Body of pancreas (tissue), 4 donors: ENCODE measurements around the gene ADAM15. TPM values are rescaled to one million over a fixed set of nuclear protein-coding genes. Genes with fewer than 3 reads are reported as not detected.

Source experiments
- ATAC-seq: fragments of 150-250 bp; one replicate; pipeline ENCODE4 v1.9.1; 2016
- DNase-seq, 4 donors: peaks; one replicate each; pipeline ENCODE4 v3.0.0-alpha.2; 2019
- H3K27ac ChIP-seq, 4 donors: fragments of 200-600 bp; sonication (generic); 1 replicate in 3 of 4; 2 replicates in 1 of 4; pipeline versions ENCODE4 v1.5.1 to v1.6.1; 2016 to 2019; ENCODE audit warnings: mild to moderate bottlenecking in 1 of 4, mixed read lengths in 1 of 4, moderate library complexity in 1 of 4
- H3K27me3 ChIP-seq, 2 donors: fragments of 200-600 bp; sonication (generic); one replicate each; pipeline ENCODE4 v1.6.0; 2016; ENCODE audit warnings: mild to moderate bottlenecking in 1 of 2
- H3K36me3 ChIP-seq, 2 donors: fragments of 200-600 bp; sonication (generic); replicated peaks in 1 of 2; 2 replicates each; pipeline ENCODE4 v1.5.1; 2016; ENCODE audit warnings: low read depth in 2 of 2; ENCODE audit not compliant: insufficient read depth in 1 of 2
- H3K4me1 ChIP-seq: fragments of 200-600 bp; sonication (generic); one replicate; pipeline ENCODE4 v1.6.0; 2016
- H3K4me3 ChIP-seq, 2 donors: fragments of 200-600 bp; sonication (generic); 1 replicate in 1 of 2; 2 replicates in 1 of 2; pipeline ENCODE4 v1.5.1; 2016 to 2019
- H3K9me3 ChIP-seq, 3 donors: fragments of 200-600 bp; sonication (generic); 1 replicate in 2 of 3; 2 replicates in 1 of 3; pipeline ENCODE4 v1.5.1; 2016
- POLR2A ChIP-seq, 3 donors: fragments of 450-650 bp; IDR thresholded peaks; one replicate each; pipeline ENCODE4 v1.6.1; 2016; ENCODE audit warnings: antibody characterized with exemption in 3 of 3, mild to moderate bottlenecking in 2 of 3
- WGBS, 2 donors: methylation state at CpG; one replicate each; pipeline ENCODE4 v1.1.5; 2017; 5-methylcytosine and 5-hydroxymethylcytosine counted together
- intact Hi-C: fragments of 100-400 bp; cut with DNase I; formaldehyde crosslinking; loops from one replicate; pipeline ENCODE4 v1.15.1; 2023
- total RNA-seq, 2 donors: library from RNA; depleted of rRNA; stranded (reverse); fragments of >200 nt; gene quantifications; one replicate each; pipeline ENCODE4 v1.1.0, GENCODE V29; 2016
- TF ChIP-seq, protein P1 (sequence below), 7 experiments: fragments of 450-650 bp in 4 of 7; fragments of 200-600 bp in 3 of 7; sonication (generic) in 3 of 7; IDR thresholded peaks; one replicate each; pipeline ENCODE4 v1.5.1; 2016 to 2019; ENCODE audit warnings: antibody characterized with exemption in 7 of 7

Gene ADAM15
- total RNA-seq, 2 donors from 2014 or later: 37.2 to 48.5 TPM

DNA sequence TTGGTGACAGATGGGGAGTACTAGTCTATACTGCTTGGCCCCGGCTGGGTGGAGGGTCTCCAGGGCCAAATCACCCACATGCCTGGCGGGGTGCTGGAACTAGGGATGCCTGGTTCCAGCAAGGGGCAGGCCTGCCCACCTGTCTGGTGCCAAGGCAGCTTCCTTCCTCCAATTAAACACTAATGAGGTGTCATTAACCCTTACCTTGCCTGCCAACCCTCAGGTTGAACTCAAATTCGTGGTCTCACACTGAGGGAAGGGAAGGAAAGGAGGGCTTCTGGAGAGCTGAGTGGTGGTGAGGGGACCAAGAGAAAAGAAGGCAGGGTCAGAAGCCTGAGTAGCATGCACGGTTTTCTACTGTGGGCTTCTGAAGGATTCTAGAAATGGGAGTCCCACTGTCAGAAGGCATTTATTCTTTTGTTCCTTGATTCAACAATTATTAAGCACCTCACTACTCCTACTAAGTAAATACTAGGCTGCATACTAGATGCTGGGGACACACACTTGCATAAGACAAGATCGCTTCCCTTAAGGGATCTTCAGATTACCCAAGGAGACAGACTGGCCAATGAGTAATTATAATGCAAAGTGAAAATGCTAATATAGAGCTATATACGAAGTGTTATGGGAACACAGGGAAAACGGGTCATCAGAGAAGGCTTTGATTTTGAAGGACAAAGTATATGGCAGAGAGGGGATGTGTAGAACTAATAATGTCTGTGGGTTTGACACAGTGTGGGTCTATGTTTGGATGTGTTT, 21.6 kb downstream of the ADAM15 start:
- TF ChIP-seq POLR2A (IDR thresholded peaks at IDR 0.05): no peak
- TF ChIP-seq, protein P1, sequence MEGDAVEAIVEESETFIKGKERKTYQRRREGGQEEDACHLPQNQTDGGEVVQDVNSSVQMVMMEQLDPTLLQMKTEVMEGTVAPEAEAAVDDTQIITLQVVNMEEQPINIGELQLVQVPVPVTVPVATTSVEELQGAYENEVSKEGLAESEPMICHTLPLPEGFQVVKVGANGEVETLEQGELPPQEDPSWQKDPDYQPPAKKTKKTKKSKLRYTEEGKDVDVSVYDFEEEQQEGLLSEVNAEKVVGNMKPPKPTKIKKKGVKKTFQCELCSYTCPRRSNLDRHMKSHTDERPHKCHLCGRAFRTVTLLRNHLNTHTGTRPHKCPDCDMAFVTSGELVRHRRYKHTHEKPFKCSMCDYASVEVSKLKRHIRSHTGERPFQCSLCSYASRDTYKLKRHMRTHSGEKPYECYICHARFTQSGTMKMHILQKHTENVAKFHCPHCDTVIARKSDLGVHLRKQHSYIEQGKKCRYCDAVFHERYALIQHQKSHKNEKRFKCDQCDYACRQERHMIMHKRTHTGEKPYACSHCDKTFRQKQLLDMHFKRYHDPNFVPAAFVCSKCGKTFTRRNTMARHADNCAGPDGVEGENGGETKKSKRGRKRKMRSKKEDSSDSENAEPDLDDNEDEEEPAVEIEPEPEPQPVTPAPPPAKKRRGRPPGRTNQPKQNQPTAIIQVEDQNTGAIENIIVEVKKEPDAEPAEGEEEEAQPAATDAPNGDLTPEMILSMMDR (IDR thresholded peaks at IDR 0.05): no peak
- H3K27ac ChIP-seq: no peak overlapping the region
- no peaks in the 10 kb centered on the region for H3K36me3 ChIP-seq
- H3K4me1 ChIP-seq: peaks cover 16% of the 10 kb centered on the region
- ATAC-seq (no peak), DNase-seq (no peak)
- intact Hi-C loops: no loop called here
- H3K4me3 ChIP-seq: no peak overlapping the region
- 62 to 63% methylated on average over 7 of the region's 7 CpGs for WGBS, 2 donors
- no peaks in the 10 kb centered on the region for H3K27me3 ChIP-seq
- H3K9me3 ChIP-seq: no peaks in the 10 kb centered on the region

DNA sequence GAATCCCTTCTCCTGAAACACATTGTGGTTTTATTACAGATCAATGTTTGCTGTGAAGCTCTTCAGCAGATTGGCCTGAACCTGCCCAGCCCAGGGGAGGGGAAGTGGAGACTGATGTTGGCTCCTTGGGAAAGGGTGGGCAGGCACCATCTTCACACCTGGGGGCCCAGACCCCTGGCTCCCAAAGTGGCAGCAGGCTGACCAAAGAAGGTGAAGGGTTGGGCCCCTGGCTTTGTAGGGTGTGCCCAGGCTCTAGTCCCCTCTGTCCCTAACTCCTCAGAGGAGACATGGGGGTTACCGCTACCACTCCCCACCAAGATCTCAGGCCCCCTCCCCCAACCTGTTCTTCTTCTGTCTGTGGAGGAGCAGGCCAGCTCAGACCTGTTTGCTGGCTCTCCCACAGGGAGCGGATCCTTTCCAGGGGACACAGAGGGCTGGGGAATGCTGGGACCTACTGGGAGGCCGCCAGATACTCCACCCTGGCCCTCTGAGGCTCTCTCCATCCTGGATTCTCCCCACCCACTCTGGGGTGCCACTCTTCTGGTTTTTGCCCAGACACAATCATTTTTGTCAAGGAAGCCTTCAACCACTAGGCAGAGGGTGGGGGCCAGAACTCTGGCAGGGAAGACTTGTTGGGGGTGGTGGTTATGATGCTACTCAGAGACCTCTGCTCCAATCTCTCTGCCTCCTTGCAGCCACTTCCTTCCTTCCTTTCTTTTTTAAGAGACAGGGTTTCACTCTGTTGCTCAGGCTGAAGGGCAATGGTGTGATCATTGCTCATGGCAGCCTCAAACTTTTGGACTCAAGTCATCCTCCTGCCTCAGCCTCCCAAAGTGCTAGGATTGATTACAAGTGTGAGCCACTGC, 22.5 kb downstream of the ADAM15 start:
- H3K4me3 ChIP-seq: no peak overlapping the region
- intact Hi-C loops: no loop called here
- no peaks in the 10 kb centered on the region for H3K9me3 ChIP-seq
- ATAC-seq (no peak), DNase-seq (no peak)
- H3K36me3 ChIP-seq: no peaks in the 10 kb centered on the region
- TF ChIP-seq, protein P1 (IDR thresholded peaks at IDR 0.05): no peak
- TF ChIP-seq POLR2A (IDR thresholded peaks at IDR 0.05): no peak
- H3K27me3 ChIP-seq: no peaks in the 10 kb centered on the region
- peaks cover 21% of the 10 kb centered on the region for H3K4me1 ChIP-seq
- 91 to 100% methylated on average over 3 of the region's 3 CpGs for WGBS, 2 donors
- H3K27ac ChIP-seq: no peak overlapping the region

DNA sequence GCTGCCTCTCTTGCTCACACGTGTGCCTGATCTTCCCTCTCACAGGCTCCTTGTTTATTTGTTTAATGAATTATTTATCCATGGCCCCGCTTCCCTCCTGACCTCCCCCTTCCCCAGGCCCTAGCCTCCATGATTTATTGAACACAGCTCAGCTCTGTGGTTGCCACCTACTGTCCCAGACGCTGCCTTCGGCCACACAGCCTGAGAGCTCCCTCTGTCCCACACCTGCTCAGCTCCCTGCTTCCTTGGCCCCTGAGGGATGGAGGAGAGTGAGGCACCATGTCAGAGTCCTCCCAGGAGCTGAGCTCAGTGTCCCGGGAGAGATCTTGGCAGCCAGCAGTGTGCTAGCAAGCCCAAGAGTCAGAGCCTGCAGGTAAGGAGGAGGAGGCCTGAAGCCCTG, 24.4 kb downstream of the ADAM15 start:
- DNase-seq (no peak), ATAC-seq (no peak)
- WGBS, 2 donors: 44 to 49% methylated on average over 4 to 5 of the region's 5 CpGs
- Histone ChIP-seq H3K4me3 (no peak overlapping the region), H3K27me3 (peaks cover 0 to 13% of the 10 kb centered on the region in 2 donors), H3K36me3 (no peaks in the 10 kb centered on the region), H3K9me3 (no peaks in the 10 kb centered on the region), H3K4me1 (peaks cover 32% of the 10 kb centered on the region), H3K27ac (no peak overlapping the region)
- TF ChIP-seq POLR2A (IDR thresholded peaks at IDR 0.05): no peak
- TF ChIP-seq, protein P1 (IDR thresholded peaks at IDR 0.05): no peak
- intact Hi-C loops: no loop called here

DNA sequence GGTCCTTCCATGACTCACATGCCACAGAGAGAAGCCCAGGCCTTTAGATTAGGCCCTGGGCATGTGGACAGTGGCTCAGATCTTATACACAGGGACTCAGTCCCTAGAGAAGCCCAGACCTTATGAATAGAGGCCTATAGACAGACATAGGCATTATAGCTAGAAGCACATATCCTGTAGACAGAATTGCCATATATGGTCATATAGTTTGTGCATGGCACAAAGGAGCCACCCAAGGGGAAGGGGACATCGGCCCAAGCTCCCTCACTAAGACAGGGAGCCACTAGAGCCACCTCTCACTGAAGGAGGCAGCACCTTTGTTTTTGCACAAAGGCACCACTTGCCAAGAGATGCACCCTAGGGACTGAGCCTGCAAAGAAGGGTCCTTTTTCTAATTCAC, 25.3 kb downstream of the ADAM15 start:
- intact Hi-C loops: no loop called here
- Histone ChIP-seq H3K4me1 (peaks cover 32% of the 10 kb centered on the region), H3K36me3 (no peaks in the 10 kb centered on the region), H3K4me3 (no peak overlapping the region), H3K27me3 (peaks cover 4 to 21% of the 10 kb centered on the region in 2 donors), H3K27ac (no peak overlapping the region), H3K9me3 (no peaks in the 10 kb centered on the region)
- TF ChIP-seq, protein P1 (IDR thresholded peaks at IDR 0.05): no peak
- TF ChIP-seq POLR2A (IDR thresholded peaks at IDR 0.05): no peak
- 70 to 90% methylated on average over 1 of the region's 1 CpG for WGBS, 2 donors
- no peak for ATAC-seq
- no peak for DNase-seq
